ENCODE data around the gene TIMP3. TPM values are rescaled to one million over a fixed set of nuclear protein-coding genes. Genes with fewer than 3 reads are reported as not detected.

TIMP3 gene
- total and polyA plus RNA-seq, 2 donors (not counting 1 experiment from before 2014, with no cell fraction given) = not detected

DNA sequence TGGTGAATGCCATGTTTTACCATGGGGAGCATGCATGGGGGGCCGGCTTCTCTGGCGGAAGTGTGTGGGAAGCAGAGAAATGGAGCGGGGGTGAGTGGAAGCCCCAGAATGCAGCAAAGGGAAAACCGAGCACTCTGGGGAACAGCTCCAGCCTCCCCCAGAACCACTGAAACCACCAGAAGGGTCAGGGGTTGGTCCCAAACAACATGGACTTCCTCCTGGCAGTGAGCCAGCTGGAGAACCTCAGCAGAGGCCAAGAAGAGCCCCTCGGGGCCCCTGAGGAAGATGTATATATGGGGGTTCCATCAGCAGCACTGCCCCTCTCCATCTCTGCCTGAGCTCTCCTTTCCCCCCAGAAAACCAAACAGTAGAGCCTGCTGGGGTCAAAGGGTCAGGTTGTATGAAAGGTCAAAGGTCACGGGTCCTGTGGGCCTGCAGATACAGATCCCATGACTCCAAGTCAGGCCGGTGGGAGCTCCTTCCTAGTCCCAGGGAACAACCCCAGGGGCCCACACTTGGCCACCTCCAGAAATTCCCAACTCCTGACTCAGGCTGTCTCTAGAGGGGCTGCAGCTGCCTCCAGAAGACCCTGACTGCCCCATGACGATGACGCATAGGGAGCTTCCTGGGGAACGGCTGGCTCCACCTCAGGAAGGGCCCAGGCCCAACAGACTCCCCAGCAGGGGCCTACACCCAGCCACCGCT lies 48.5 kb upstream of the TIMP3 start:
- H3K4me1 Mint-ChIP-seq = no peaks in the 10 kb centered on the region
- CTCF ChIA-PET = no interaction called here

GRCh38 chr22:32753591-32753990 lies 47.9 kb upstream of the TIMP3 start:
- TF ChIP-seq EZH2 (IDR thresholded peaks at IDR 0.05; ENCODE audit: borderline replicate concordance, insufficient read depth, low read depth, low read length, poor library complexity, severe bottlenecking) = no peak
- TF ChIP-seq CTCF (IDR thresholded peaks at IDR 0.05) = no peak
- 84% methylated on average over 6 of the region's 6 CpGs for WGBS (ENCODE audit: insufficient coverage)
- H3K9ac ChIP-seq (ENCODE audit: low read length) = no peak overlapping the region
- Mint-ChIP-seq H3K4me3 (no peak overlapping the region), H3K27me3 (no peaks in the 10 kb centered on the region), H3K9me3 (ENCODE audit: insufficient read depth) (peaks cover 2% of the 10 kb centered on the region), H3K4me1 (no peaks in the 10 kb centered on the region), H3K27ac (no peak overlapping the region)
- no peaks in the 10 kb centered on the region for H3K79me2 ChIP-seq (ENCODE audit: control insufficient read depth, insufficient read depth, low read length)
- H4K20me1 ChIP-seq (ENCODE audit: control insufficient read depth, insufficient read depth, low read length, poor library complexity, severe bottlenecking) = no peaks in the 10 kb centered on the region
- no peak overlapping the region for H3K27ac ChIP-seq (ENCODE audit: low read length in 2 of 2)
- CTCF ChIA-PET = no interaction called here
- no peaks in the 10 kb centered on the region for H3K9me3 ChIP-seq (ENCODE audit: control extremely low read depth in 1 of 3, control insufficient read depth in 2 of 3, insufficient read depth in 1 of 3, low read length in 2 of 3)
- ATAC-seq (ENCODE audit: low read depth) = no peak
- no peak overlapping the region for H3K4me2 ChIP-seq (replicated peaks; ENCODE audit: low read depth, low read length, poor library complexity, severe bottlenecking)
- no peak overlapping the region for H2AFZ ChIP-seq (ENCODE audit: insufficient read depth, low read depth, low read length, poor library complexity, severe bottlenecking)
- no peaks in the 10 kb centered on the region for H3K4me1 ChIP-seq (ENCODE audit: control insufficient read depth in 2 of 2, insufficient read depth in 2 of 2, low read length in 2 of 2)
- DNase-seq = no peak
- H3K36me3 ChIP-seq (replicated peaks in 1 of 2; ENCODE audit: control extremely low read depth in 1 of 2, control insufficient read depth in 1 of 2, extremely low read depth in 1 of 2, insufficient read depth in 2 of 2, low read length in 1 of 2) = no peaks in the 10 kb centered on the region
- H3K27me3 ChIP-seq (replicated peaks in 1 of 4; ENCODE audit: control extremely low read depth in 1 of 4, control insufficient read depth in 3 of 4, insufficient read depth in 4 of 4, low read length in 3 of 4) = no peaks in the 10 kb centered on the region
- intact Hi-C loops (cut with micrococcal nuclease) = no loop called here
- POLR2A ChIA-PET = no interaction called here
- no peak overlapping the region for H3K4me3 ChIP-seq (ENCODE audit: control extremely low read depth in 1 of 5, extremely low read depth in 1 of 5, insufficient read depth in 1 of 5, low read depth in 2 of 5, low read length in 4 of 5)

More for the DNA sequence above, 48.5 kb upstream of the TIMP3 start:
- Histone ChIP-seq H4K20me1 (ENCODE audit: control insufficient read depth, insufficient read depth, low read length, poor library complexity, severe bottlenecking) (no peaks in the 10 kb centered on the region), H3K4me1 (ENCODE audit: control insufficient read depth in 2 of 2, insufficient read depth in 2 of 2, low read length in 2 of 2) (no peaks in the 10 kb centered on the region), H3K27ac (ENCODE audit: low read length in 2 of 2) (no peak overlapping the region), H3K9me3 (ENCODE audit: control extremely low read depth in 1 of 3, control insufficient read depth in 2 of 3, insufficient read depth in 1 of 3, low read length in 2 of 3) (no peaks in the 10 kb centered on the region), H3K4me3 (ENCODE audit: control extremely low read depth in 1 of 5, extremely low read depth in 1 of 5, insufficient read depth in 1 of 5, low read depth in 2 of 5, low read length in 4 of 5) (no peak overlapping the region), H2AFZ (ENCODE audit: insufficient read depth, low read depth, low read length, poor library complexity, severe bottlenecking) (no peak overlapping the region), H3K9ac (ENCODE audit: low read length) (no peak overlapping the region), H3K27me3 (replicated peaks in 1 of 4; ENCODE audit: control extremely low read depth in 1 of 4, control insufficient read depth in 3 of 4, insufficient read depth in 4 of 4, low read length in 3 of 4) (no peaks in the 10 kb centered on the region), H3K4me2 (replicated peaks; ENCODE audit: low read depth, low read length, poor library complexity, severe bottlenecking) (no peak overlapping the region), H3K36me3 (replicated peaks in 1 of 2; ENCODE audit: control extremely low read depth in 1 of 2, control insufficient read depth in 1 of 2, extremely low read depth in 1 of 2, insufficient read depth in 2 of 2, low read length in 1 of 2) (no peaks in the 10 kb centered on the region), H3K79me2 (ENCODE audit: control insufficient read depth, insufficient read depth, low read length) (no peaks in the 10 kb centered on the region)
- H3K27ac Mint-ChIP-seq = no peak overlapping the region
- H3K9me3 Mint-ChIP-seq (ENCODE audit: insufficient read depth) = peaks cover 2% of the 10 kb centered on the region
- no peak for TF ChIP-seq EZH2 (IDR thresholded peaks at IDR 0.05; ENCODE audit: borderline replicate concordance, insufficient read depth, low read depth, low read length, poor library complexity, severe bottlenecking)
- no peak for TF ChIP-seq CTCF (IDR thresholded peaks at IDR 0.05)
- 74% methylated on average over 8 of the region's 11 CpGs for WGBS (ENCODE audit: insufficient coverage)
- no peak overlapping the region for H3K4me3 Mint-ChIP-seq
- ATAC-seq (ENCODE audit: low read depth) (no peak), DNase-seq (no peak)
- no peaks in the 10 kb centered on the region for H3K27me3 Mint-ChIP-seq
- POLR2A ChIA-PET = no interaction called here
- intact Hi-C loops (cut with micrococcal nuclease) = no loop called here

Data from B cell (primary cell).